ENCODE data around the gene PTCH1. TPM values are rescaled to one million over a fixed set of nuclear protein-coding genes. Genes with fewer than 3 reads are reported as not detected.

The PTCH1 gene
- total and polyA plus RNA-seq, 10 of the 15 experiments (the other 5 are each of a cell fraction or from before 2014, with no cell fraction given), result 0.16 to 6.1 (median 2.6) TPM

GRCh38 chr9:95508242-95508967 lies 8.4 kb downstream of the PTCH1 start (continued):
- TF ChIP-seq IRF5 (IDR thresholded peaks at IDR 0.05; ENCODE audit: borderline replicate concordance) (no peak), SRF (IDR thresholded peaks at IDR 0.05; ENCODE audit: low read depth in 2 of 2, low read length in 2 of 2) (no peak), BACH1 (IDR thresholded peaks at IDR 0.05; ENCODE audit: borderline replicate concordance) (peak; percentile 31; the same call in 1 of the 2 replicates), ZNF207 (IDR thresholded peaks at IDR 0.05; ENCODE audit: borderline replicate concordance) (no peak), CHD1 (IDR thresholded peaks at IDR 0.05; ENCODE audit: low read depth, low read length) (no peak), CUX1 (IDR thresholded peaks at IDR 0.05; ENCODE audit: insufficient replicate concordance, low read depth, low read length) (no peak), IRF4 (IDR thresholded peaks at IDR 0.05; ENCODE audit: low read depth, low read length) (no peak), POLR2AphosphoS2 (IDR thresholded peaks at IDR 0.05; ENCODE audit: low read depth, low read length) (no peak), KLF5 (IDR thresholded peaks at IDR 0.05; ENCODE audit: partially characterized antibody) (no peak), CBX5 (IDR thresholded peaks at IDR 0.05; ENCODE audit: low read depth) (no peak), ELK1 (IDR thresholded peaks at IDR 0.05; ENCODE audit: low read depth, low read length) (no peak), ZBTB33 (IDR thresholded peaks at IDR 0.05) (no peak), ATF2 (IDR thresholded peaks at IDR 0.05; ENCODE audit: low read length) (no peak), RAD21 (IDR thresholded peaks at IDR 0.05; ENCODE audit: insufficient read depth, low read depth, low read length) (no peak), SMARCA5 (IDR thresholded peaks at IDR 0.05) (peak; percentile 42; the same call in 1 of the 2 replicates)

All from GM12878 (cell line).